ENCODE measurements around the gene BCL7A.

- TF ChIP-seq CREB5 (CRISPR knock-in tag; IDR thresholded peaks at IDR 0.05; ENCODE audit: low read depth) (no peak), ZNF565 (CRISPR knock-in tag; conservative IDR thresholded peaks at IDR 0.05; ENCODE audit: low read depth) (no peak), POU6F1 (CRISPR knock-in tag; IDR thresholded peaks at IDR 0.05; ENCODE audit: borderline replicate concordance, low read depth) (no peak), PATZ1 (CRISPR knock-in tag; IDR thresholded peaks at IDR 0.05; ENCODE audit: borderline replicate concordance) (no peak), RARB (CRISPR knock-in tag; IDR thresholded peaks at IDR 0.05) (no peak), PPARA (CRISPR knock-in tag; IDR thresholded peaks at IDR 0.05; ENCODE audit: borderline replicate concordance) (no peak), ARNTL (CRISPR knock-in tag; IDR thresholded peaks at IDR 0.05; ENCODE audit: borderline replicate concordance, low read depth) (no peak), CSDC2 (CRISPR knock-in tag; IDR thresholded peaks at IDR 0.05) (no peak)
Observed at GRCh38 chr12:122003651-122004611, 17.8 kb upstream of the BCL7A start.
